ENCODE measurements around the gene TBX15. TPM values are rescaled to one million over a fixed set of nuclear protein-coding genes. Genes with fewer than 3 reads are reported as not detected.

TBX15 gene
- total and polyA plus RNA-seq, 4 experiments from 2014 or later, result 0.05 TPM; not detected in 3

- H3K27me3 ChIP-seq (ENCODE audit: insufficient read depth, low read length), result peaks cover 19% of the 10 kb centered on the region
- no peak for DNase-seq
- H3K27me3 Mint-ChIP-seq, result peaks cover 30 to 35% of the 10 kb centered on the region in 2 donors
- no peak overlapping the region for H3K27ac Mint-ChIP-seq
- H3K9me3 ChIP-seq (ENCODE audit: control insufficient read depth in 1 of 2, low read length in 2 of 2), result no peaks in the 10 kb centered on the region
- H3K9me3 Mint-ChIP-seq, result peaks cover 3 to 55% (median 22%) of the 10 kb centered on the region in 8 donors
- H3K4me3 Mint-ChIP-seq, result no peak overlapping the region
- H3K4me1 ChIP-seq (ENCODE audit: insufficient read depth, low read length), result peaks cover 10% of the 10 kb centered on the region
- intact Hi-C loops (cut with micrococcal nuclease), result no loop called here
- H3K36me3 ChIP-seq (ENCODE audit: insufficient read depth, low read length), result no peaks in the 10 kb centered on the region
- POLR2A ChIA-PET (ENCODE audit: partially characterized antibody), result no interaction called here
- H3K4me3 ChIP-seq (ENCODE audit: low read length in 2 of 2), result no peak overlapping the region
- peaks cover 7 to 29% of the 10 kb centered on the region in 2 donors for H3K36me3 Mint-ChIP-seq
- H3K27ac ChIP-seq (ENCODE audit: low read depth, low read length), result no peak overlapping the region
- H3K4me1 Mint-ChIP-seq, result peaks cover 6 to 12% (median 10%) of the 10 kb centered on the region in 4 donors
- CTCF ChIA-PET (ENCODE audit: partially characterized antibody), result no interaction called here
Observed at GRCh38 chr1:119011706-119012105, 23.6 kb upstream of the TBX15 start.

GRCh38 chr1:119011116-119011515 lies 23.0 kb upstream of the TBX15 start:
- peaks cover 6 to 16% (median 10%) of the 10 kb centered on the region in 4 donors for H3K4me1 Mint-ChIP-seq
- CTCF ChIA-PET (ENCODE audit: partially characterized antibody), result no interaction called here
- DNase-seq, result no peak
- H3K36me3 ChIP-seq (ENCODE audit: insufficient read depth, low read length), result no peaks in the 10 kb centered on the region
- H3K36me3 Mint-ChIP-seq, result peaks cover 7 to 29% of the 10 kb centered on the region in 2 donors
- H3K9me3 Mint-ChIP-seq, result peaks cover 3 to 57% (median 23%) of the 10 kb centered on the region in 8 donors
- H3K27ac ChIP-seq (ENCODE audit: low read depth, low read length), result no peak overlapping the region
- H3K4me3 Mint-ChIP-seq, result no peak overlapping the region
- no peak overlapping the region for H3K4me3 ChIP-seq (ENCODE audit: low read length in 2 of 2)
- H3K27me3 Mint-ChIP-seq, result peaks cover 35 to 39% of the 10 kb centered on the region in 2 donors
- no peak overlapping the region for H3K27ac Mint-ChIP-seq
- no peaks in the 10 kb centered on the region for H3K9me3 ChIP-seq (ENCODE audit: control insufficient read depth in 1 of 2, low read length in 2 of 2)
- POLR2A ChIA-PET (ENCODE audit: partially characterized antibody), result no interaction called here
- intact Hi-C loops (cut with micrococcal nuclease), result no loop called here
- peaks cover 22% of the 10 kb centered on the region for H3K27me3 ChIP-seq (ENCODE audit: insufficient read depth, low read length)
- H3K4me1 ChIP-seq (ENCODE audit: insufficient read depth, low read length), result peaks cover 10% of the 10 kb centered on the region

DNA sequence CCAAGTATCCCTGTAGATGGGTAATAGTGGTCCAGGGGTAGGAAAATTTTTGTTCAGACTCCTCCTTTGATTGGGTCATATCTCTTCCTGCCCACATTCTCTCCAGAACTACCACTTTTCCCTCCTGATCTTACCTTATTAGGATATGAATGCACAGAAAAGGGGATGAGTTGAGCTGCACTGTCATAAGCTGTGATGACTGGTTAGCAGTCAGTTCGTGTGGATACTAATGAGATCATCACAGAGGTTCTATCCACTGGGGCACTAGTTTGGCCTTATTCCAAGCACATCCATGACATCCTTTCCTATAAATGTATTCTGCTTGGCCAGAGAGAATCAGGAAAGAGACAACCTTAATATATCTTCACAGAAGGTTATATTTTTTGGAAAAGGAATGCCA lies 22.1 kb upstream of the TBX15 start:
- H3K4me1 Mint-ChIP-seq, result peaks cover 6 to 16% (median 11%) of the 10 kb centered on the region in 4 donors
- H3K9me3 ChIP-seq (ENCODE audit: control insufficient read depth in 1 of 2, low read length in 2 of 2), result no peaks in the 10 kb centered on the region
- H3K4me3 Mint-ChIP-seq, result no peak overlapping the region
- H3K36me3 Mint-ChIP-seq, result peaks cover 10 to 21% of the 10 kb centered on the region in 2 donors
- no peak overlapping the region for H3K27ac Mint-ChIP-seq
- ChIA-PET CTCF (ENCODE audit: partially characterized antibody) (no interaction called here), POLR2A (ENCODE audit: partially characterized antibody) (no interaction called here)
- H3K4me3 ChIP-seq (ENCODE audit: low read length in 2 of 2), result no peak overlapping the region
- peaks cover 10% of the 10 kb centered on the region for H3K4me1 ChIP-seq (ENCODE audit: insufficient read depth, low read length)
- peaks cover 42 to 47% of the 10 kb centered on the region in 2 donors for H3K27me3 Mint-ChIP-seq
- intact Hi-C loops (cut with micrococcal nuclease), result no loop called here
- H3K9me3 Mint-ChIP-seq, result peaks cover 7 to 58% (median 26%) of the 10 kb centered on the region in 8 donors
- no peak for DNase-seq
- H3K36me3 ChIP-seq (ENCODE audit: insufficient read depth, low read length), result no peaks in the 10 kb centered on the region
- peaks cover 30% of the 10 kb centered on the region for H3K27me3 ChIP-seq (ENCODE audit: insufficient read depth, low read length)
- no peak overlapping the region for H3K27ac ChIP-seq (ENCODE audit: low read depth, low read length)

DNA sequence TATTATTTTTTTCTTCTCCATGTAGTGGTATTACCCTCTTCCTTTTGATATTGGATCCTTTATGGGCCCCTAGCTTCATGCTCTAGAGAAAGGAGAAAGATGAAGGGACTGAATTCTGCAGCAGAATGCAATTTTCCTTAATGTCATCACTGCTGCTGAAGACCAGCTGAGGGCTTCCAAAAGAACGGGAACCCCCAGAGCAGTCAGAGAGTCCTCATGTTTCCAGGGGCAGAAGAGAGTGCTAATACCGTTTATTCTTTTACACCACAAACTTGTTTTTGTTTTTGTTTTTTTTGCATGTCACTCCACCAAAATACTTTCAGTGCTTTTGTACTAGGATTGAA lies 21.1 kb upstream of the TBX15 start:
- H3K4me3 Mint-ChIP-seq, result no peak overlapping the region
- peaks cover 49 to 50% of the 10 kb centered on the region in 2 donors for H3K27me3 Mint-ChIP-seq
- no peak overlapping the region for H3K27ac Mint-ChIP-seq
- Histone ChIP-seq H3K4me3 (ENCODE audit: low read length in 2 of 2) (no peak overlapping the region), H3K27ac (ENCODE audit: low read depth, low read length) (no peak overlapping the region), H3K27me3 (ENCODE audit: insufficient read depth, low read length) (peaks cover 30% of the 10 kb centered on the region), H3K9me3 (ENCODE audit: control insufficient read depth in 1 of 2, low read length in 2 of 2) (no peaks in the 10 kb centered on the region), H3K36me3 (ENCODE audit: insufficient read depth, low read length) (no peaks in the 10 kb centered on the region), H3K4me1 (ENCODE audit: insufficient read depth, low read length) (peaks cover 10% of the 10 kb centered on the region)
- peaks cover 7 to 59% (median 29%) of the 10 kb centered on the region in 8 donors for H3K9me3 Mint-ChIP-seq
- no peak for DNase-seq
- ChIA-PET CTCF (ENCODE audit: partially characterized antibody) (interaction anchor here (1.2 kb wide), 1 partner anchor 12 kb away, joined by 3 read pairs; no protein-coding TSS in a partner anchor), POLR2A (ENCODE audit: partially characterized antibody) (no interaction called here)
- peaks cover 6 to 16% (median 11%) of the 10 kb centered on the region in 4 donors for H3K4me1 Mint-ChIP-seq
- intact Hi-C loops (cut with micrococcal nuclease), result no loop called here
- peaks cover 10 to 14% of the 10 kb centered on the region in 2 donors for H3K36me3 Mint-ChIP-seq

- DNase-seq, result no peak
- H3K9me3 Mint-ChIP-seq, result peaks cover 7 to 63% (median 31%) of the 10 kb centered on the region in 8 donors
- H3K27me3 ChIP-seq (ENCODE audit: insufficient read depth, low read length), result peaks cover 34% of the 10 kb centered on the region
- peaks cover 55 to 56% of the 10 kb centered on the region in 2 donors for H3K27me3 Mint-ChIP-seq
- no peak overlapping the region for H3K4me3 ChIP-seq (ENCODE audit: low read length in 2 of 2)
- peaks cover 10 to 16% of the 10 kb centered on the region in 2 donors for H3K36me3 Mint-ChIP-seq
- POLR2A ChIA-PET (ENCODE audit: partially characterized antibody), result no interaction called here
- peak overlapping the region; percentile 54 to 76 (median 68) for H3K4me3 Mint-ChIP-seq
- peak overlapping the region in 1 of 7 donors; percentile 22 for H3K27ac Mint-ChIP-seq
- H3K27ac ChIP-seq (ENCODE audit: low read depth, low read length), result no peak overlapping the region
- H3K9me3 ChIP-seq (ENCODE audit: control insufficient read depth in 1 of 2, low read length in 2 of 2), result no peaks in the 10 kb centered on the region
- H3K4me1 ChIP-seq (ENCODE audit: insufficient read depth, low read length), result peaks cover 10% of the 10 kb centered on the region
- no peaks in the 10 kb centered on the region for H3K36me3 ChIP-seq (ENCODE audit: insufficient read depth, low read length)
- intact Hi-C loops (cut with micrococcal nuclease), result no loop called here
- H3K4me1 Mint-ChIP-seq, result peaks cover 6 to 16% (median 11%) of the 10 kb centered on the region in 4 donors
- CTCF ChIA-PET (ENCODE audit: partially characterized antibody), result interaction anchor here (1.1 to 1.2 kb wide), 2 partner anchors 12 to 15 kb away, joined by 3 read pairs; no protein-coding TSS in a partner anchor
Observed at GRCh38 chr1:119008483-119009311, 20.6 kb upstream of the TBX15 start.

GRCh38 chr1:119007670-119008482 lies 19.7 kb upstream of the TBX15 start:
- no peak overlapping the region for H3K4me3 ChIP-seq (ENCODE audit: low read length in 2 of 2)
- H3K9me3 ChIP-seq (ENCODE audit: control insufficient read depth in 1 of 2, low read length in 2 of 2), result no peaks in the 10 kb centered on the region
- Mint-ChIP-seq H3K27me3 (peaks cover 61 to 64% of the 10 kb centered on the region in 2 donors), H3K4me3 (peak overlapping the region; percentile 53 to 76 (median 64)), H3K27ac (peak overlapping the region in 1 of 7 donors; percentile 22), H3K4me1 (peaks cover 6 to 16% (median 11%) of the 10 kb centered on the region in 4 donors), H3K9me3 (peaks cover 7 to 66% (median 38%) of the 10 kb centered on the region in 8 donors), H3K36me3 (peaks cover 10 to 19% of the 10 kb centered on the region in 2 donors)
- H3K4me1 ChIP-seq (ENCODE audit: insufficient read depth, low read length), result peaks cover 10% of the 10 kb centered on the region
- no peak overlapping the region for H3K27ac ChIP-seq (ENCODE audit: low read depth, low read length)
- peaks cover 40% of the 10 kb centered on the region for H3K27me3 ChIP-seq (ENCODE audit: insufficient read depth, low read length)
- no peaks in the 10 kb centered on the region for H3K36me3 ChIP-seq (ENCODE audit: insufficient read depth, low read length)
- ChIA-PET POLR2A (ENCODE audit: partially characterized antibody) (no interaction called here), CTCF (ENCODE audit: partially characterized antibody) (interaction anchor here (1.1 to 1.2 kb wide), 2 partner anchors 11 to 15 kb away, joined by 3 read pairs; no protein-coding TSS in a partner anchor)
- intact Hi-C loops (cut with micrococcal nuclease), result no loop called here
- no peak for DNase-seq

DNA sequence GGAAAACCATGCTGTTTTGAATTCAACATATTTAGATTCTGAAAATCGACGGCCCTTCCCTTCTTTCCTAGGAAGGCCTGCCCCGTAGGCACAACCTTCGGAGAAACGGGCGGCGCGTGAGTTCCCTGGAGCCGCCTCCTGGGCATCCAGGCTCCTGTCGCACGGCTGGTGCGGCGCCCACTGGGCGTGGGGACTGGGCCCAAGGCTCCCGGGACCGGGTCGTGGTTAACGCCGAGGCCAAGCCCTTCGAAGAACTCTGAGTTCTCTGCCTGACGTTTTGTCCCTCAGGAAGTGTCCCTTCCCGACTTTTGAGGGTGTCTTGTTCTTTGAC lies 19.2 kb upstream of the TBX15 start:
- Mint-ChIP-seq H3K4me3 (no peak overlapping the region), H3K27ac (no peak overlapping the region), H3K9me3 (peaks cover 6 to 64% (median 39%) of the 10 kb centered on the region in 8 donors), H3K27me3 (peaks cover 64 to 65% of the 10 kb centered on the region in 2 donors), H3K4me1 (peaks cover 6 to 18% (median 12%) of the 10 kb centered on the region in 4 donors), H3K36me3 (peaks cover 6 to 14% of the 10 kb centered on the region in 2 donors)
- Histone ChIP-seq H3K27ac (ENCODE audit: low read depth, low read length) (no peak overlapping the region), H3K36me3 (ENCODE audit: insufficient read depth, low read length) (no peaks in the 10 kb centered on the region), H3K27me3 (ENCODE audit: insufficient read depth, low read length) (peaks cover 44% of the 10 kb centered on the region), H3K9me3 (ENCODE audit: control insufficient read depth in 1 of 2, low read length in 2 of 2) (no peaks in the 10 kb centered on the region), H3K4me3 (ENCODE audit: low read length in 2 of 2) (no peak overlapping the region), H3K4me1 (ENCODE audit: insufficient read depth, low read length) (peaks cover 10% of the 10 kb centered on the region)
- DNase-seq, result no peak
- ChIA-PET CTCF (ENCODE audit: partially characterized antibody) (no interaction called here), POLR2A (ENCODE audit: partially characterized antibody) (no interaction called here)
- intact Hi-C loops (cut with micrococcal nuclease), result no loop called here
